HCT116 (cell line): ENCODE data around the gene SHISA4. TPM values are rescaled to one million over a fixed set of nuclear protein-coding genes. Genes with fewer than 3 reads are reported as not detected.

ENCODE experiments used
- ATAC-seq: fragments of 200-7000 bp; cut with Tn5 transposase; 2 replicates; pipeline ENCODE4 v1.9.1; 2020; ENCODE audit warnings: mild to moderate bottlenecking, moderate library complexity
- BruUV-seq: library from RNA; stranded (reverse); fragments of 400-500 nt; replicated peaks from 2 replicates; lab custom pipeline; 2021; lab: Mats Ljungman, UMichigan
- CTCF ChIA-PET: fragments of 300-600 bp; sonication (Branson Sonifier 250); formaldehyde crosslinking; loops from one replicate; lab custom pipeline; 2021; ENCODE audit warnings: antibody characterized with exemption; lab: Charles Lee
- POLR2A ChIA-PET: fragments of 300-600, 350-600 bp; sonication (Branson Sonifier 250); formaldehyde crosslinking; loops from one replicate; lab custom pipeline; 2021; ENCODE audit warnings: antibody characterized with exemption; lab: Charles Lee
- RAD21 ChIA-PET, 2 experiments: fragments of 300-600 bp; sonication (Branson Sonifier 250); formaldehyde crosslinking; loops; one replicate each; lab custom pipeline; 2023; ENCODE audit warnings: low total read pairs in 2 of 2; ENCODE audit not compliant: uncharacterized antibody in 2 of 2, unreplicated experiment in 2 of 2, low non-redundant PET in 1 of 2; lab: Charles Lee
- DNase-seq: peaks from one replicate; pipeline ENCODE4 v3.0.0-alpha.2; 2010; ENCODE audit warnings: low read depth, low spot score
- H2AFZ ChIP-seq: fragments of 200-600 bp; shearing (Covaris generic), sonication (generic); 2 replicates; pipeline ENCODE4 v1.6.1; 2017; ENCODE audit warnings: low read depth, mixed run types, mixed read lengths, antibody characterized with exemption, low read length; ENCODE audit not compliant: poor library complexity, severe bottlenecking
- H3K27ac ChIP-seq: 2 replicates; pipeline ENCODE4 v1.5.1; 2012; ENCODE audit warnings: low read depth, low read length
- H3K27me3 ChIP-seq: fragments of 200-600 bp; sonication (generic); 2 replicates; pipeline ENCODE4 v1.6.1; 2016; ENCODE audit warnings: mixed run types, low read length, mixed read lengths; ENCODE audit not compliant: insufficient read depth
- H3K36me3 ChIP-seq, 2 experiments: fragments of 200-500 bp in 1 of 2; fragments of 200-600 bp in 1 of 2; sonication (Bioruptor generic) in 1 of 2; sonication (generic) in 1 of 2; 2 replicates each; pipeline versions ENCODE4 v1.5.1 to v1.6.1; 2014 to 2016; ENCODE audit warnings: low read length in 2 of 2, inconsistent platforms in 1 of 2, mixed read lengths in 1 of 2, mixed run types in 1 of 2; ENCODE audit not compliant: insufficient read depth in 2 of 2, control insufficient read depth in 1 of 2
- H3K4me1 ChIP-seq, 2 experiments: fragments of 200-600 bp in 1 of 2; sonication (generic) in 1 of 2; 2 replicates each; pipeline versions ENCODE4 v1.5.1 to v1.6.1; 2012 to 2017; ENCODE audit warnings: low read length in 2 of 2, inconsistent platforms in 1 of 2, mild to moderate bottlenecking in 1 of 2, mixed read lengths in 1 of 2, mixed run types in 1 of 2, moderate library complexity in 1 of 2; ENCODE audit not compliant: insufficient read depth in 2 of 2, control insufficient read depth in 1 of 2
- H3K4me2 ChIP-seq: fragments of 200-600 bp; sonication (generic); 2 replicates; pipeline ENCODE4 v1.6.1; 2017; ENCODE audit warnings: mixed run types, low read length, mixed read lengths
- H3K4me3 ChIP-seq, 2 experiments: fragments of 200-600 bp in 1 of 2; sonication (generic) in 1 of 2; replicated peaks in 1 of 2; 2 replicates each; pipeline ENCODE4 v1.5.1; 2011 to 2016; ENCODE audit warnings: low read length in 2 of 2, control low read depth in 1 of 2, low read depth in 1 of 2, mild to moderate bottlenecking in 1 of 2, mixed read lengths in 1 of 2, mixed run types in 1 of 2
- H3K79me2 ChIP-seq: fragments of 200-600 bp; sonication (generic); 2 replicates; pipeline ENCODE4 v1.6.1; 2017; ENCODE audit warnings: mild to moderate bottlenecking, mixed run types, low read length, moderate library complexity, mixed read lengths; ENCODE audit not compliant: insufficient read depth
- H3K9ac ChIP-seq: fragments of 200-600 bp; sonication (generic); 2 replicates; pipeline ENCODE4 v1.6.1; 2016; ENCODE audit warnings: low read length, mixed read lengths
- H3K9me2 ChIP-seq: fragments of 200-600 bp; sonication (generic), shearing (Covaris generic); 2 replicates; pipeline ENCODE4 v1.6.1; 2017; ENCODE audit warnings: mixed run types, mild to moderate bottlenecking, moderate library complexity; ENCODE audit not compliant: insufficient read depth
- H3K9me3 ChIP-seq, 2 experiments: fragments of 200-500 bp in 1 of 2; fragments of 200-600 bp in 1 of 2; sonication (Bioruptor generic) in 1 of 2; sonication (generic) in 1 of 2; 2 replicates each; pipeline ENCODE4 v1.6.1; 2014 to 2017; ENCODE audit warnings: low read length in 2 of 2, mixed read lengths in 2 of 2, inconsistent platforms in 1 of 2, low read depth in 1 of 2, mild to moderate bottlenecking in 1 of 2, mixed run types in 1 of 2, moderate library complexity in 1 of 2; ENCODE audit not compliant: control insufficient read depth in 1 of 2, insufficient read depth in 1 of 2
- H4K20me1 ChIP-seq: fragments of 200-600 bp; sonication (generic), shearing (Covaris generic); 2 replicates; pipeline ENCODE4 v1.6.1; 2017; ENCODE audit warnings: mixed run types, mild to moderate bottlenecking, moderate library complexity; ENCODE audit not compliant: insufficient read depth
- ELF1 ChIP-seq: IDR thresholded peaks from 2 replicates; pipeline ENCODE4 v1.6.1; 2012; ENCODE audit warnings: low read depth, borderline replicate concordance
- EZH2 ChIP-seq: fragments of 200-600 bp; sonication (generic); IDR thresholded peaks from 2 replicates; pipeline ENCODE4 v1.6.1; 2017; ENCODE audit warnings: antibody characterized with exemption, mixed run types
- MAX ChIP-seq: IDR thresholded peaks from 2 replicates; pipeline ENCODE4 v1.6.1; 2012
- POLR2A ChIP-seq: IDR thresholded peaks from 2 replicates; pipeline ENCODE4 v1.7.0; 2011; ENCODE audit warnings: borderline replicate concordance; ENCODE audit not compliant: insufficient read depth, insufficient read length; ENCODE audit errors: extremely low read depth
- RAD21 ChIP-seq: IDR thresholded peaks from 2 replicates; pipeline ENCODE4 v1.6.1; 2012; ENCODE audit warnings: low read depth, mild to moderate bottlenecking
- REST ChIP-seq: IDR thresholded peaks from 2 replicates; pipeline ENCODE4 v1.6.1; 2012; ENCODE audit warnings: low read depth
- SIN3A ChIP-seq: IDR thresholded peaks from 2 replicates; pipeline ENCODE4 v1.6.1; 2012; ENCODE audit warnings: low read depth
- SP1 ChIP-seq: IDR thresholded peaks from 2 replicates; pipeline ENCODE4 v1.6.1; 2012; ENCODE audit warnings: low read depth
- intact Hi-C: fragments of 100-400 bp; cut with micrococcal nuclease; formaldehyde crosslinking; loops from 2 replicates; pipeline ENCODE4 v1.10.0; 2022
- total RNA-seq: library from RNA; stranded (reverse); gene quantifications from one replicate; pipeline ENCODE4 v1.2.1, GENCODE V29; 2021; ENCODE audit not compliant: unreplicated experiment

The SHISA4 gene
- total RNA-seq, 1 experiment from 2014 or later: 15.2 TPM

- TF ChIP-seq REST: no peak
- no peak for TF ChIP-seq EZH2
Observed at GRCh38 chr1:201893431-201893830, 4.7 kb downstream of the SHISA4 start (continued).

GRCh38 chr1:201894343-201895119 lies 5.8 kb downstream of the SHISA4 start:
- ChIA-PET CTCF (interaction anchor here (1.1 to 6.8 kb wide), 7 partner anchors 10 to 295 kb away, joined by 3 to 99 read pairs (median 5); no protein-coding TSS in a partner anchor), POLR2A (interaction anchor here (1.0 to 1.2 kb wide), 4 partner anchors 8 to 116 kb away, joined by 3 read pairs; partner anchors contain the start of gene ELF3), RAD21 (no interaction called here)
- ATAC-seq (no peak), DNase-seq (no peak)
- Histone ChIP-seq H2AFZ (no peak overlapping the region), H3K4me3 (no peak overlapping the region), H3K9me3 (no peaks in the 10 kb centered on the region), H3K36me3 (no peaks in the 10 kb centered on the region), H3K79me2 (no peaks in the 10 kb centered on the region), H3K9ac (no peak overlapping the region), H3K9me2 (no peaks in the 10 kb centered on the region), H3K4me1 (peaks cover 5 to 19% of the 10 kb centered on the region in 2 experiments; a peak in 3 of 4 replicates), H3K27me3 (no peaks in the 10 kb centered on the region), H3K4me2 (no peak overlapping the region), H3K27ac (no peak overlapping the region), H4K20me1 (no peaks in the 10 kb centered on the region)
- no peak for TF ChIP-seq SIN3A
- TF ChIP-seq SP1: no peak
- no peak for TF ChIP-seq MAX
- no peak for TF ChIP-seq ELF1
- TF ChIP-seq POLR2A: no peak
- TF ChIP-seq RAD21: no peak
- intact Hi-C loops: loop anchor here (5.0 kb wide), 1 partner anchor 63 kb away; the partner anchor contains the start of gene TIMM17A
- no TSS peak for BruUV-seq
